H9 (cell line): ENCODE results near the gene TMUB2. TPM values are rescaled to one million over a fixed set of nuclear protein-coding genes. Genes with fewer than 3 reads are reported as not detected.
"Not testable (repeated sequence)": the region's sequence is repeated elsewhere in the genome, so short reads cannot be mapped to it uniquely, and the experiment has no call there.

Experiments
- DNase-seq: peaks from one replicate; pipeline ENCODE4 v3.0.0-alpha.2; 2017
- H2AFZ ChIP-seq: one replicate; pipeline ENCODE4 v1.6.1; 2013; ENCODE audit warnings: mild to moderate bottlenecking, low read length, control low read depth, moderate library complexity
- H2AK5ac ChIP-seq: 2 replicates; pipeline ENCODE4 v1.6.1; 2013; ENCODE audit warnings: low read length, control low read depth, mixed read lengths; ENCODE audit not compliant: insufficient read length
- H2BK120ac ChIP-seq: one replicate; pipeline ENCODE4 v1.6.1; 2013; ENCODE audit warnings: low read depth, mild to moderate bottlenecking, low read length, control low read depth, inconsistent platforms; ENCODE audit not compliant: poor library complexity, severe bottlenecking
- H2BK12ac ChIP-seq: 2 replicates; pipeline ENCODE4 v1.6.1; 2013; ENCODE audit warnings: low read length, control low read depth, mixed read lengths, low read depth; ENCODE audit not compliant: insufficient read length
- H2BK15ac ChIP-seq: 2 replicates; pipeline ENCODE4 v1.6.1; 2013; ENCODE audit warnings: low read depth, low read length, control low read depth
- H2BK20ac ChIP-seq: one replicate; pipeline ENCODE4 v1.6.1; 2013; ENCODE audit warnings: low read depth, mild to moderate bottlenecking, low read length, control low read depth, inconsistent platforms; ENCODE audit not compliant: poor library complexity, severe bottlenecking
- H2BK5ac ChIP-seq: 2 replicates; pipeline ENCODE4 v1.6.1; 2013; ENCODE audit warnings: low read length, control low read depth, mixed read lengths; ENCODE audit not compliant: insufficient read length
- H3K14ac ChIP-seq: 2 replicates; pipeline ENCODE4 v1.6.1; 2013; ENCODE audit warnings: low read length, control low read depth; ENCODE audit not compliant: insufficient read depth
- H3K18ac ChIP-seq: 2 replicates; pipeline ENCODE4 v1.6.1; 2013; ENCODE audit warnings: low read depth, mild to moderate bottlenecking, mixed read lengths, low read length, control low read depth; ENCODE audit not compliant: insufficient read length
- H3K23ac ChIP-seq: 2 replicates; pipeline ENCODE4 v1.6.1; 2013; ENCODE audit warnings: low read length, control low read depth, mixed read lengths, low read depth; ENCODE audit not compliant: insufficient read length
- H3K23me2 ChIP-seq: 2 replicates; pipeline ENCODE4 v1.6.1; 2013; ENCODE audit warnings: low read depth, mild to moderate bottlenecking, mixed read lengths, low read length, control low read depth; ENCODE audit not compliant: insufficient read length, poor library complexity, severe bottlenecking
- H3K27ac ChIP-seq: 2 replicates; pipeline ENCODE4 v1.5.1; 2013; ENCODE audit warnings: low read length, control low read depth, mixed read lengths, low read depth; ENCODE audit not compliant: insufficient read length
- H3K27me3 ChIP-seq: 2 replicates; pipeline ENCODE4 v1.6.1; 2013; ENCODE audit warnings: low read length, control low read depth, inconsistent platforms; ENCODE audit not compliant: insufficient read depth
- H3K4ac ChIP-seq: 2 replicates; pipeline ENCODE4 v1.6.1; 2013; ENCODE audit warnings: low read depth, mild to moderate bottlenecking, control low read depth, inconsistent platforms, low read length, moderate library complexity
- H3K4me1 ChIP-seq: 2 replicates; pipeline ENCODE4 v1.6.1; 2013; ENCODE audit warnings: low read length, control low read depth, inconsistent platforms; ENCODE audit not compliant: insufficient read depth
- H3K4me2 ChIP-seq: 2 replicates; pipeline ENCODE4 v1.6.1; 2013; ENCODE audit warnings: low read length, control low read depth, mixed read lengths; ENCODE audit not compliant: insufficient read length, insufficient read depth
- H3K56ac ChIP-seq: 2 replicates; pipeline ENCODE4 v1.6.1; 2013; ENCODE audit warnings: low read depth, mild to moderate bottlenecking, mixed read lengths, low read length, control low read depth; ENCODE audit not compliant: insufficient read length
- H3K79me1 ChIP-seq: 2 replicates; pipeline ENCODE4 v1.6.1; 2013; ENCODE audit warnings: low read depth, mild to moderate bottlenecking, moderate library complexity, low read length, control low read depth, inconsistent platforms; ENCODE audit not compliant: insufficient read depth, poor library complexity, severe bottlenecking
- H3K79me2 ChIP-seq: 2 replicates; pipeline ENCODE4 v1.6.1; 2013; ENCODE audit warnings: low read length, control low read depth, inconsistent platforms; ENCODE audit not compliant: insufficient read depth
- H3K9ac ChIP-seq: 2 replicates; pipeline ENCODE4 v1.6.1; 2013; ENCODE audit warnings: low read length, control low read depth, mixed read lengths; ENCODE audit not compliant: insufficient read length; ENCODE audit errors: extremely low read depth
- H3K9me3 ChIP-seq: one replicate; pipeline ENCODE4 v1.6.1; 2013; ENCODE audit warnings: low read depth, low read length, inconsistent platforms; ENCODE audit not compliant: control insufficient read depth
- H3T11ph ChIP-seq: one replicate; pipeline ENCODE4 v1.6.1; 2013; ENCODE audit warnings: mild to moderate bottlenecking, low read length, control low read depth, inconsistent platforms
- H4K20me1 ChIP-seq: one replicate; pipeline ENCODE4 v1.6.1; 2013; ENCODE audit not compliant: control insufficient read depth, insufficient read length, insufficient read depth
- H4K5ac ChIP-seq: 2 replicates; pipeline ENCODE4 v1.6.1; 2013; ENCODE audit warnings: low read depth, mild to moderate bottlenecking, mixed read lengths, low read length, control low read depth; ENCODE audit not compliant: insufficient read length
- H4K8ac ChIP-seq: replicated peaks from 2 replicates; pipeline ENCODE4 v1.6.1; 2013; ENCODE audit warnings: low read length, control low read depth, mixed read lengths, low read depth; ENCODE audit not compliant: insufficient read length
- H4K91ac ChIP-seq: 2 replicates; pipeline ENCODE4 v1.6.1; 2013; ENCODE audit warnings: low read depth, mild to moderate bottlenecking, moderate library complexity, mixed read lengths, low read length, control low read depth; ENCODE audit not compliant: insufficient read length
- H3K27ac Mint-ChIP-seq, 3 experiments: 2 replicates in 2 of 3; 3 replicates in 1 of 3; pipeline ENCODE4 v1.8.0; 2020 to 2021; ENCODE audit warnings: mixed read lengths in 3 of 3, mild to moderate bottlenecking in 1 of 3, moderate library complexity in 1 of 3
- H3K27me3 Mint-ChIP-seq: 2 replicates; pipeline ENCODE4 v1.8.0; 2021; ENCODE audit warnings: low read depth, mild to moderate bottlenecking, moderate library complexity, mixed read lengths
- H3K36me3 Mint-ChIP-seq, 3 experiments: 2 replicates in 2 of 3; 3 replicates in 1 of 3; pipeline ENCODE4 v1.8.0; 2020 to 2021; ENCODE audit warnings: low read depth in 3 of 3, mixed read lengths in 3 of 3; ENCODE audit not compliant: insufficient read depth in 1 of 3
- H3K4me1 Mint-ChIP-seq, 2 experiments: 2 replicates each; pipeline ENCODE4 v1.8.0; 2020; ENCODE audit warnings: mixed read lengths in 2 of 2
- H3K4me3 Mint-ChIP-seq, 2 experiments: 2 replicates in 1 of 2; 3 replicates in 1 of 2; pipeline ENCODE4 v1.8.0; 2020 to 2021; ENCODE audit warnings: mild to moderate bottlenecking in 2 of 2, mixed read lengths in 2 of 2, moderate library complexity in 1 of 2
- H3K9me3 Mint-ChIP-seq, 2 experiments: 2 replicates in 1 of 2; 3 replicates in 1 of 2; pipeline ENCODE4 v1.8.0; 2020; ENCODE audit warnings: mild to moderate bottlenecking in 2 of 2, mixed read lengths in 2 of 2, moderate library complexity in 1 of 2
- CTCF ChIP-seq: fragments of 200-600 bp; sonication (generic); conservative IDR thresholded peaks from 3 replicates; pipeline ENCODE4 v1.8.0; 2021; ENCODE audit warnings: antibody characterized with exemption, mild to moderate bottlenecking
- WGBS: extraction: QIAGEN DNeasy Blood & Tissue Kit; methylation state at CpG from one replicate; pipeline ENCODE4 v1.1.7; 2013; ENCODE audit warnings: missing lambda C conversion rate, low lambda C conversion rate, mixed read lengths; ENCODE audit not compliant: insufficient read length; ENCODE audit errors: extremely low coverage; 5-methylcytosine and 5-hydroxymethylcytosine counted together
- total RNA-seq: library from RNA; stranded (reverse); gene quantifications from 2 replicates; pipeline ENCODE4 v1.2.1, GENCODE V29; 2021

The TMUB2 gene
- total RNA-seq, 1 experiment from 2014 or later: 22.9 TPM

GRCh38 chr17:44236444-44236991 is 49.7 kb downstream of the TMUB2 start:
- WGBS: no CpG with 5 or more reads among the region's 5 CpGs
- H3K4ac ChIP-seq: no peak overlapping the region
- TF ChIP-seq CTCF: no peak
- no peak overlapping the region for H3K4me3 Mint-ChIP-seq
- H3K27ac ChIP-seq: no peak overlapping the region
- H3K23ac ChIP-seq: no peak overlapping the region
- H3K79me1 ChIP-seq: no peaks in the 10 kb centered on the region
- H3K36me3 Mint-ChIP-seq: peaks cover 0 to 4% (median 0%) of the 10 kb centered on the region in 3 experiments; a peak in 1 of 7 replicates
- H3K4me1 ChIP-seq: no peaks in the 10 kb centered on the region
- H3K4me1 Mint-ChIP-seq: no peaks in the 10 kb centered on the region
- no peak for DNase-seq
- H3K18ac ChIP-seq: no peak overlapping the region
- H4K91ac ChIP-seq: no peak overlapping the region
- no peak overlapping the region for H2AK5ac ChIP-seq
- peaks cover 3 to 8% of the 10 kb centered on the region in 2 experiments; a peak in 3 of 5 replicates for H3K9me3 Mint-ChIP-seq
- no peak overlapping the region for H3K4me2 ChIP-seq
- no peak overlapping the region for H3K9ac ChIP-seq
- no peaks in the 10 kb centered on the region for H3K79me2 ChIP-seq
- H3K27ac Mint-ChIP-seq: no peak overlapping the region
- H2BK5ac ChIP-seq: no peak overlapping the region
- peaks cover 10% of the 10 kb centered on the region for H3K27me3 Mint-ChIP-seq
- H3K27me3 ChIP-seq: no peaks in the 10 kb centered on the region
- H2AFZ ChIP-seq: no peak overlapping the region
- H3K23me2 ChIP-seq: no peaks in the 10 kb centered on the region
- no peak overlapping the region for H2BK20ac ChIP-seq
- H2BK12ac ChIP-seq: no peak overlapping the region
- no peak overlapping the region for H4K5ac ChIP-seq
- no peaks in the 10 kb centered on the region for H4K20me1 ChIP-seq
- H3K14ac ChIP-seq: no peak overlapping the region
- no peak overlapping the region for H3K56ac ChIP-seq
- no peak overlapping the region for H3T11ph ChIP-seq
- no peaks in the 10 kb centered on the region for H3K9me3 ChIP-seq
- no peak overlapping the region for H4K8ac ChIP-seq
- no peak overlapping the region for H2BK120ac ChIP-seq
- H2BK15ac ChIP-seq: no peak overlapping the region

GRCh38 chr17:44237886-44238285 is 51.1 kb downstream of the TMUB2 start:
- not testable (repeated sequence) for H3K23ac ChIP-seq, H3K79me1 ChIP-seq, H2BK20ac ChIP-seq, H3K27ac ChIP-seq, H4K5ac ChIP-seq, H4K20me1 ChIP-seq, H2BK12ac ChIP-seq, H4K8ac ChIP-seq, H3K4me2 ChIP-seq, H2AK5ac ChIP-seq, H3K79me2 ChIP-seq, H3K23me2 ChIP-seq, H3K9me3 Mint-ChIP-seq, H3K14ac ChIP-seq, H3K9ac ChIP-seq, H2BK120ac ChIP-seq, H3T11ph ChIP-seq, H3K4ac ChIP-seq, H3K18ac ChIP-seq, H3K4me1 ChIP-seq, H2BK5ac ChIP-seq, H3K27ac Mint-ChIP-seq, H3K4me1 Mint-ChIP-seq, H2AFZ ChIP-seq, H2BK15ac ChIP-seq, H3K9me3 ChIP-seq, H3K56ac ChIP-seq, DNase-seq, H3K27me3 ChIP-seq, H3K4me3 Mint-ChIP-seq, H3K36me3 Mint-ChIP-seq, H4K91ac ChIP-seq
- no CpG with 5 or more reads among the region's 28 CpGs for WGBS
- H3K27me3 Mint-ChIP-seq: peaks cover 11% of the 10 kb centered on the region
